ENCODE measurements around the gene MYH7B. TPM values are rescaled to one million over a fixed set of nuclear protein-coding genes. Genes with fewer than 3 reads are reported as not detected.

The MYH7B gene
- total and polyA plus RNA-seq, 3 donors from 2014 or later, result 21.8 to 30.2 (median 24.3) TPM

GRCh38 chr20:34993941-34994508, 38.4 kb downstream of the MYH7B start:
- TF ChIP-seq, protein P1, sequence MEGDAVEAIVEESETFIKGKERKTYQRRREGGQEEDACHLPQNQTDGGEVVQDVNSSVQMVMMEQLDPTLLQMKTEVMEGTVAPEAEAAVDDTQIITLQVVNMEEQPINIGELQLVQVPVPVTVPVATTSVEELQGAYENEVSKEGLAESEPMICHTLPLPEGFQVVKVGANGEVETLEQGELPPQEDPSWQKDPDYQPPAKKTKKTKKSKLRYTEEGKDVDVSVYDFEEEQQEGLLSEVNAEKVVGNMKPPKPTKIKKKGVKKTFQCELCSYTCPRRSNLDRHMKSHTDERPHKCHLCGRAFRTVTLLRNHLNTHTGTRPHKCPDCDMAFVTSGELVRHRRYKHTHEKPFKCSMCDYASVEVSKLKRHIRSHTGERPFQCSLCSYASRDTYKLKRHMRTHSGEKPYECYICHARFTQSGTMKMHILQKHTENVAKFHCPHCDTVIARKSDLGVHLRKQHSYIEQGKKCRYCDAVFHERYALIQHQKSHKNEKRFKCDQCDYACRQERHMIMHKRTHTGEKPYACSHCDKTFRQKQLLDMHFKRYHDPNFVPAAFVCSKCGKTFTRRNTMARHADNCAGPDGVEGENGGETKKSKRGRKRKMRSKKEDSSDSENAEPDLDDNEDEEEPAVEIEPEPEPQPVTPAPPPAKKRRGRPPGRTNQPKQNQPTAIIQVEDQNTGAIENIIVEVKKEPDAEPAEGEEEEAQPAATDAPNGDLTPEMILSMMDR (IDR thresholded peaks at IDR 0.05), result no peak
- TF ChIP-seq POLR2A (IDR thresholded peaks at IDR 0.05), result no peak
- Histone ChIP-seq H3K27me3 (no peaks in the 10 kb centered on the region), H3K4me3 (no peak overlapping the region), H3K4me1 (no peaks in the 10 kb centered on the region), H3K9me3 (no peaks in the 10 kb centered on the region), H3K27ac (no peak overlapping the region), H3K36me3 (ENCODE audit: low read depth, missing control alignments) (no peaks in the 10 kb centered on the region)
- no peak for DNase-seq
- WGBS, 2 donors, result 88 to 92% methylated on average over 21 to 22 of the region's 22 CpGs
- intact Hi-C loops (cut with DNase I; ENCODE audit: low total_unique reads), result no loop called here

GRCh38 chr20:34994509-34995131, 39.0 kb downstream of the MYH7B start:
- H3K4me3 ChIP-seq, result no peak overlapping the region
- H3K27me3 ChIP-seq, result no peaks in the 10 kb centered on the region
- no peaks in the 10 kb centered on the region for H3K36me3 ChIP-seq (ENCODE audit: low read depth, missing control alignments)
- no peaks in the 10 kb centered on the region for H3K9me3 ChIP-seq
- no peaks in the 10 kb centered on the region for H3K4me1 ChIP-seq
- no peak for DNase-seq
- WGBS, 2 donors, result 88 to 94% methylated on average over 13 to 14 of the region's 14 CpGs
- intact Hi-C loops (cut with DNase I; ENCODE audit: low total_unique reads), result no loop called here
- H3K27ac ChIP-seq, result no peak overlapping the region
- TF ChIP-seq, protein P1 (IDR thresholded peaks at IDR 0.05), result no peak
- no peak for TF ChIP-seq POLR2A (IDR thresholded peaks at IDR 0.05)

DNA sequence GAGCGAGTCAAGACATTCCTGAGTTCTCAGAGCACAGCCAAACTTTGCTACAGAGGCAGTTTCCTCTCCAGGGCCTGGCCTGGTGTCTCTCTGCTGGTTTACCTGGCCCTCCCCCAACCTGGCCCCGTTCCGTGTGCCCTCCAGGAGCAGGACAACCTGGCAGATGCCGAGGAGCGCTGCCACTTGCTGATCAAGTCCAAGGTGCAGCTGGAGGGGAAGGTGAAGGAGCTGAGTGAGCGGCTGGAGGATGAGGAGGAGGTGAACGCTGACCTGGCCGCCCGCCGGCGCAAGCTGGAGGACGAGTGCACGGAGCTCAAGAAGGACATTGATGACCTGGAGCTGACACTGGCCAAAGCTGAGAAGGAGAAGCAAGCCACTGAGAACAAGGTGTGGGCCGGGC, 39.5 kb downstream of the MYH7B start:
- DNase-seq, result no peak
- Histone ChIP-seq H3K27ac (no peak overlapping the region), H3K4me1 (no peaks in the 10 kb centered on the region), H3K4me3 (no peak overlapping the region), H3K9me3 (no peaks in the 10 kb centered on the region), H3K36me3 (ENCODE audit: low read depth, missing control alignments) (no peaks in the 10 kb centered on the region), H3K27me3 (no peaks in the 10 kb centered on the region)
- TF ChIP-seq, protein P1 (IDR thresholded peaks at IDR 0.05), result no peak
- TF ChIP-seq POLR2A (IDR thresholded peaks at IDR 0.05), result no peak
- WGBS, 2 donors, result 90 to 97% methylated on average over 14 of the region's 14 CpGs
- intact Hi-C loops (cut with DNase I; ENCODE audit: low total_unique reads), result no loop called here

GRCh38 chr20:34995696-34996095, 40.0 kb downstream of the MYH7B start:
- H3K36me3 ChIP-seq (ENCODE audit: low read depth, missing control alignments), result no peaks in the 10 kb centered on the region
- H3K4me3 ChIP-seq, result no peak overlapping the region
- 96 to 100% methylated on average over 3 to 7 of the region's 7 CpGs for WGBS, 2 donors
- H3K9me3 ChIP-seq, result no peaks in the 10 kb centered on the region
- TF ChIP-seq, protein P1 (IDR thresholded peaks at IDR 0.05), result no peak
- no peak for TF ChIP-seq POLR2A (IDR thresholded peaks at IDR 0.05)
- no peak for DNase-seq
- H3K4me1 ChIP-seq, result no peaks in the 10 kb centered on the region
- no peak overlapping the region for H3K27ac ChIP-seq
- intact Hi-C loops (cut with DNase I; ENCODE audit: low total_unique reads), result no loop called here
- no peaks in the 10 kb centered on the region for H3K27me3 ChIP-seq

Measured in testis (tissue), 3 donors.